CD4-positive, alpha-beta T cell treated with Interferon gamma for 1 hour (primary cell): ENCODE measurements around the gene DNM3.

Experiments used
- DNase-seq: peaks from one replicate; pipeline ENCODE4 v3.0.0-alpha.2; 2020

DNM3 gene

DNA sequence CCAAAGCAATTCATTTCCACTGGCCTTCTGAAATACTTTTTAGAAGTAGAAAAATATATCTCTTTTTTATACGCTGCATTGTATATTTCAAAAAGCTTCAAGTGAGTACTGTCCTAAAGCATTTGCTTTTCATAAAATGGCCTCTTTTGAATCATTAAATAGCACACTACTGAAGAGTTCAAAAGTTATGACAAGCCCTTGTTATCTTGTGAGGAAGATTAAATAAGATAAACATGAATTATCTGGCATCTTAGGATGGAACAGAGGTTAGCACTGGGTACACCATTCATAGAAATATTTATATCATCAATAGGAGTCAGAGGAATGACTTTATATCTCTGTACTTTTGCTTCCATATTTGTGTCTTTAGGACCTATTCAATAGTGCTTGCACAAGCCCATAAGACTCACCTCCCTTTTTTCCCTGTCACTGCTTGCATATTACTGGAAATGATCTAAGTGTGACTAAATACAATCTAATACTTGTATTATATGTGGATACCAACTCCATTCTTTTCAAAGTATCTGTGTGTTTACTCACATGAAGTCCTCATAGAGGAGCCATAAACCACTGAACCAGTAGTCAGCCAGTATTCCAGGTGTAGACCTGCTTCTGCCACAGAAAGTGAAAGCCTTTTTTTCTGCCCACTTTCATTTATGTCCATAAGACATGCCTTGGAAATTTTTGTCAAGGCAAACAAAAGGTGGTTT, 305.0 kb downstream of the DNM3 start:
- DNase-seq: no peak

DNA sequence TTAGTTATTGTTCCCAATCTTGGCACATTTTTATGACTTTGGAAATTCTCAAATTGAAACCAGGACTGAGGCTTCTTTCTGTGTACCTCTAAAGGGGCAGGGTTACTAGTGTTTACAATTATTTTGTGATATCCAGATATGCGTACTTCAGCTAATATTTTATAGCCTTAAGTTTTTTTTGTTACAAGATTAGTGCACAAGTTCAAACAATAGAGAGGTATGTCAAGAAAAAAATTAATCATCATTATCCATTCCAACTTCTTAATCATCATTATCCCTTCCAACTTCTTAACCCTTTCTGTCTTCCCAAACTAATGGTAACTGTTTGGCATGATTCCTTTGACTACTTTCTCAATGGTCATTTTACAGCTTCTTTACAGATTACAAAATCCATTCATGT, 306.2 kb downstream of the DNM3 start:
- no peak for DNase-seq

DNA sequence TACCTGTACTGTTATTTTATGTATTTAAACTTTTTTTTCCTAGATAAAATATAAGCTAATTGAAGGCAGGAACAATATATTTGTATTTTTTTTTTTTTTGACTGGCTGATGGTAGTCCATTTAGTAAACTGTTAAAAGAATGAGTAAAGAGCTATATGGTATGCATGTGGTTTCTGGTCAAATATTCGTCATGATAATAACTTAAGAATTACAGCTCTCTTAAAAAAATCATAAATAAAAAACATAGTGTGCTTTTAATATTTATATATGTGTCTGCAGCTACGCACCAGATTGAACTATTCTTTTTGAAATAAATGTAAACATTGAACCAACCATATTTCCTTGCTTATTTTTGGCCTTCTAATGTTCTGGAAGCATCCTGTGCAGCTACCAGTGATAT, 306.9 kb downstream of the DNM3 start:
- DNase-seq: no peak

DNA sequence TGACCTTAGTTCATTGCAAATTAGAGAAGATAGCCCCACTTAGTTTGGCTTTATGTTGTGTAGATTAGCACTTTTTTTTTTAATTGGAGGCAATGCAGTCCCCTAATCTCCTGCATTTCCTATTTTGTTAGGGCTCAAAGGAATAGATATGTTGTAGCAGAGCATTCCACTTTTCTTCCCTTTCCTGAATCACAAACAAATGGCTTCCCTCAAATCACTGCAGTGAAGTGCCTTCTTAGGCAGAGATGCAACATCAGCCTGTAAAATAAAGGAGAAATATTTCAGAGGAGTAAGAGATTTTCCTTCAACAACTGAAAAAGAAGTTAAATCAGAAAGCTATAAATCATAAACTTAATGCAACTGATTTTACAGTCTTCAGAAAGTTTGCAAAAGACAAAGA, 307.4 kb downstream of the DNM3 start:
- DNase-seq: no peak

DNA sequence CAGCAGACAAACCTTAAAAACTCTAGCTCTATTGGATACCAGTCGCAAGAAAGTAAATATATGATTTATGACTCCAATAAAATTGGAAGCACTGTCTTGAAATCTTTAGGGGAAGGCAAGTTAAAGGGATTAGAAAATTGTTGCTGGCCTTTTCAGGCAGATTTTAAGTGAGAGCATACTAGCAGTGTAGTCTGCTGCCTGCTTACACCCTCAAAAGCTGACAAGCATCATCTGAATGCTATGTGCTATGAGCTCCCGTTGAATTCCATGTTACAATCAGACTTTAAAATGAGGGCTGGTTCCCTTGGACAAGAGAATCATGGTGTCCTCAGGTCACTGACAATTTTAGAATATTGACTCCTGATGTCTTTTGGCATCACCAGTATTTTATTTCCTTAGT, 308.0 kb downstream of the DNM3 start:
- DNase-seq: no peak

DNA sequence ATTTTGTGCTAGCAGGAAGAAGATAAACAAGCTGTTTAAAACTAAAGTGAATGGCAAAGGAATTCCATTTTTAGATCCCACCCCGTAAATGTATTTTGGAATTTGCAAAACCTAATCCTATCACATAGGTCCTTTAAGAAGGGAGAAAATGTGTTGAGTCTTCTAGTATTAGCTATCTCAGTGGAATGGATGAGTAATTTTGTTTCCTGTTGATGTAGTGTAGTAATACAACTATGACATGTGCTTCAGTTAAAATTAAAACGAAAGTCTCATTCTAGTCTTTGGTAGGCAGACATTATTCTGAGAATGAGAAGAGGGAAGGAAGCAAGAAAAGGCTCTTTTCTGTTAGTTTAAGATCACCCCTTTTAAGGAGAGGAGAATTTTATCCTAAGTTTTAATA, 313.3 kb downstream of the DNM3 start:
- DNase-seq: no peak

DNA sequence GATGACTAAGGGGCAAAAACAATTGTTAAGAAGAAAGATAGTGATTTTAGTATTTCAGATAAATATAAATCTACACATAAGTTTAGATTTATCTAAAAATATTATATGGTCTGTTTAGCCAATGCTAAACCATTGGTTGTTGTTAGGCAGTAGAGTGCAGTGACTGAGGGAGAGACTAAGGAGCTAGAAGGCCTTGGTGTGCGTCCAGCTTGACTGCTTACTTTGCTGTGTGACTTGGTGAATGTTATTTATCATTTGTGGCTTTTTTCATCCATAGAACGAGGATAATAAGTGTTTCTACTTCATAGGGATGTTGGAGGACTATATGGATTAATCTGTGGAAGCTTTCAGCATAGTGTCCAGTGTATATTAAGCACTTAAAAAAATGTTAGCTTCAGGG, 314.5 kb downstream of the DNM3 start:
- no peak for DNase-seq

DNA sequence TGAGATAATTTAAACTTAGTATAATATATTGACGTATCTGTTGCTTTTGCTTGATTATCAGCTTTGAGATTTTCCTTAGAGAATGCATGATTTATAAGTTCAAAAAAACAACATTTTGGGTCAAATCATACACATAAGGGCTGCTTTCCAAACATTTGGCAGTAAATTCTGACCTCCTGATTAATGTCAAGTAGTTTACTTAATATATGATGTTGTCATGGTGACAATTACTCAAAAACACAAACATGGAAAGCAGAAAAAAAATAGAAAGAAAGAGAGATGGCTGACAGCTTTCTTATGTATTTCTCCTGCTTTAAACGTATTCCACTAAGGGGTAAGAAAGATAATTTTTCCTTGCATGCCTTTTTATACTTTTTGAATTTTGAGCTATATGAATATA, 320.9 kb downstream of the DNM3 start:
- DNase-seq: no peak

DNA sequence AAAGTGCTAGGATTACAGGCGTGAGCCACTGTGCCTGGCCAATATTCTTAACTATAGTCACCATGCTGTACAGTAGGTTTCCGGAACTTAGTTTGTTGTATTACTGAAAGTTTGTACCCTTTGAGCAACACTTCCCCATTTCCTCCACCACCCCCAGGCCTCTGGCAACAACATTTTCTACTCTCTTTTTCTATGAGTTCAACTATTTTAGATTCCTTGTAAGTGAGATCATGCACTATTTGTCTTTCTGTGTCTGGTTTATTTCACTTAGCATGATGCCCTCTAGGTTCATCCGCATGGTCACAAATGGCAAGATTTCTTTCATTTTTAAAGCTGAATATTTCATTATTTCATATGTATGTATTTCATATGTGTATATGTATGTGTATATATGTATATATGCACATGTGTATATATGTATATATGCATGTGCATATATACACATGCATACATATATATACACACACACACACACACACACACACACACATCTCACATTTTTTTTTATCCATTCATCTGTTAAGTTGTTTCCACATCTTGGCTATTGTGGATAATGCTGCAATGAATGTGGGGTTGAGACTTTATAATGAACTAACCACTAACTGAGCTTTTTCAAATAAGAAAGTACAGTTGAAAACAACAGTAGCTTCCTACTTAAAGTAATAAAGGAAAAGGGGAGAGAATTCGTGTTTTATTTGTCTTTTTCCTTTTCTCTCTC, 322.4 kb downstream of the DNM3 start:
- no peak for DNase-seq

DNA sequence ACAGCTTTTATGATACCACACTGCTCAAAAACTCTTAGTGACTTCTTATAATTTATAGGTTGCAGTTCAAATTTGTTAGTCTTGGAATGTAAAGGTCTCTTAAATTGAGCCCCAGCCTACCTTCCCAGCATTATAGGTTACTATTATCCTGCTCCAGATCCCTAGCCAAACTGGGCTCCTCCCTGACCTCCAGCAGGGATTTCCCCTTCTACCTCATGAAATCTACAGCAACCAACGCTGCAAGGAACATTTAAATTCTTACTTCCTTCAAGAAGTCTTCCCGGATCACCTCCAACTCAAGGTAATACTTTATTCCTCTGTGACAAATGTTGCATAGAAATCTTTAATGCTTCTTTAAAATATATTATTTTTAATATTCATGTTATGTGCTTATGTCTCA, 324.1 kb downstream of the DNM3 start:
- DNase-seq: no peak

DNA sequence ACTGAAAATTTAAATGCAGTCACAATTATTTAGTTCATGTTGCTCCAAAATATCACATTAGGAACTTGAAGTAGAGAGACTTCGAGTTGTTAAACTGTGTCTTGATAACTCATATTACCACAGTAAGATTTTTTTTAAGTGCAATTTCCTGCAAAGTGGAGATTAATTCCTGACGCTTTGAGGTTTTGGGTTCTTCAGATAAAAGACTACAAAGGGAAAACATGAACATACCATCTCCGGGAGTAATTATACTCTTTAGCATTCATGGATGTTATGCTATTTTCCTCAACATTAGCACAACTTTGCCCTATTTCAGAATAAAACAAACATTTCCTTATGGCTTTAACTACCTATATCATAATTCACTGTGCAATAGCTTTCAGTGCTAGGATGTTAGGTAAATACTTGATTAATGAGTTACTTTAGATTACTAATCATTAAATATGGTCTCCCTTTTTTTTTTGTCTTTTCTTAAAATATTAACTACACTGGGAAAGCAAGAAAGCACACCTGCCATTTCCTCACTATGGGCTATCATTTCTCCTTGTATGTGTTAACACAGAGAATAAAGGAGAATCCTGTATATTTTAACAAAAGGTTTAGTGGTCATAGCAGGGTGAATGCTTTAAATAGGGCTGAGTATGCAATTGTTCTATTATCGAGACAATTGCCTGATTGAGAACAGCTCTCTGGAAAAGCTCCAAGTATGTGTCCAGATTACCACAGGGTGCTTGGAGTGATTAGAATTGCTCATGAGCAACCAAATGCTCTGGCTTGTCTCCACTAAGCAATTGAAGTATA, 326.7 kb downstream of the DNM3 start:
- no peak for DNase-seq

DNA sequence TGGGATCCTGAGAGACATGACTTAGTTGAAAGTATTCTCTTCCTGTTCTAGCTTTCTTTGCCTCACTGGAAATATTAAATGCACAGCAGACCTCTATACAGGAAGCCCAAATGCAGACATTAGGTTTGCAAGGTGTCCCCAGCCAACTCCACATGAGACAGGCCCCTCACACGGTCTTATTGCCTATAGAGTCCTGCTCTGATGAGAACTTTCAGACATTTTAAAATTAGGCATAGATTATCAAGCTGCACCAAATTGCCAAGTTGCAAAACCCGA, 327.2 kb downstream of the DNM3 start:
- DNase-seq: no peak

DNA sequence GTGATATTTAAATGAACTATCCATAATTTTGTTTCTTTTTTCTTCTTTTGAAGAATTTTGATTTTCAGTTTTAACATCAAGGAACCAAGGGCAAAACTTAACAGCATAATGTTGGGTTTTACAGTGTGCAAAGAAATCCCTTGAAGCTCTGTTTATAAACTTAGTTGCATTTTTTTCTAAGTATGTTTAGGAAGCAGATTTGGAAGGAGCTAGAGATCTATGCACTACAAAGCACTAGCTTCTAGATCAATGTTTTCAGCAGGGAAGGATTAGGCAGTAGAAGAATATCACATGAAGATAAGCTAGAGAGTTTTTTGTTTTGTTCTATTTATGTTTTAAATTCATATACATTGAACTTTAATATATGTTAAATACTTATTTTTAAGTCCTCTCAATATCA, 328.5 kb downstream of the DNM3 start:
- DNase-seq: no peak

DNA sequence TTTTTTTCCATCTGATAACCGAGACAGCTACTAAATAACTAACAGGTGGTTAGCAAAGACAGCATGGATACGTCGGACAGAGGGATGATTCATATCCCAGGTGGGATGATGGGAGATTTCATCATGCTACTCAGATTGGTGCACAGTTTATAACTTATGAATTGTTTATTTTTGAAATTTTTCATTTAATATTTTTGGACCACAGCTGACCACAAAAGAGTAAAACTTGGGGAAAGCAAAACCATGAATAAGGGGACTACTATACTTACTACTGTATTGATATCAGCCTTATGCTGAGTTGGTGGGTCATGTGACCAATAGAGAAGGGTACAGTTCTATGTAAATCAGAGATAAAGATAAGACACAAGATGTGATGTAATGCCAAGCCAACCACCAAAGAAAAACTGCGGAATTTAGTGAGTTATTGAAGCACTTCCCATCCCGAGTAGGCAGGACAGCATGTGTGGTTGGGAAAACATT, 331.1 kb downstream of the DNM3 start:
- no peak for DNase-seq

DNA sequence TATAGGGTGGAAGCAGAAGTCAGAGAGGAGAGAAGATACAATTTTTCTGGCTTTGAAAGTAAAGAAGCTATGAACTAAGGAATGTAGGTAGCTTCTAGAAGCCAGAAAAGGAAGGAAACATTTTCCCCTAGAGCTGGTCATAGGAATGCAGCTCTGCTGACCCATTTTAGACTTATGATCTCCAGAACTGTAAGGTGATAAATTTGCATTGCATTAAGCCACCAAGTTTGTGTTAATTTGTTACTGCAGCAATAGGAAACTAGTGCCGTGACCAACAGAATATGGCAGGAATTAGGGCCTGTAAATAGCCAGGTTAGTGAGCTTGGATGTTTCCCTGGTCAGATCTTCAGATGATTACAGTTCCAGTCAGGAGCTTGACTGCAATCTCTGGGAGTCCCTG, 334.9 kb downstream of the DNM3 start:
- DNase-seq: no peak

DNA sequence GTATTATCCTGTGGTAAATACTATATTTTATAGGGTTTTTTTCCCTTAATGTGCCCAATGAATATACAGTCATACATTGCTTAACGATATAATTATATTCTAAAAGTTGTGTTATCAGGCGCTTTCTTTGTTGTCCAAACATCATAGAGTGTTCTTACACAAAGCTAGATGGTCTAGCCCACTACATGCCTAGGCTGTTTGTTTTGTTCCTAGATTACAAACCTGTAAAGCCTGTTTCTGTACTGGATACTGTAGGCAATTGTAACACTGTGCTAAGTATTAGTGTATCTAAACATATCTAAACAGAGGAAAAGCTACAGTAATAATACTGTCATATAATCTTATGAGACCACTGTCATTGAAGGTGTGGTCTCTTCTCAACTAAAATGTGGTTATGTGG, 336.6 kb downstream of the DNM3 start:
- no peak for DNase-seq

DNA sequence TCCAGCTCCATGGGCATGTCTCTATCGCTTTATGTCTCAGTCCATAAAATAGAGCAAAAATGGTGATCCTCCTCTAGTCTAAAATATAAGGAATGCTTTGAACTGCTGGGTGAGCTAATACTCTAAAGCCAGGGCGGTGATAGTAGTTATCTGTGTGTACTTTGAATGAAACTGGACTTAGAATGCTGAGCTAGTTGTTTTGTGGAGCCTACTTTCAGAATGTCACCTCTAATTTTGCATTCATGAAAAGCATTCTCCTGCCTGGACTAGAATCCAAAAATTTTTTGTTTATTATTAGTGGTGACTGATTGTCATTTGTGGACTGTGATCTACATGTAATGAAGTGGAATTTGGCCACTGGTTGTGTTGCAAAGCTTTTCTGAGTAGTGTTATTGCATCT, 337.6 kb downstream of the DNM3 start:
- no peak for DNase-seq

DNA sequence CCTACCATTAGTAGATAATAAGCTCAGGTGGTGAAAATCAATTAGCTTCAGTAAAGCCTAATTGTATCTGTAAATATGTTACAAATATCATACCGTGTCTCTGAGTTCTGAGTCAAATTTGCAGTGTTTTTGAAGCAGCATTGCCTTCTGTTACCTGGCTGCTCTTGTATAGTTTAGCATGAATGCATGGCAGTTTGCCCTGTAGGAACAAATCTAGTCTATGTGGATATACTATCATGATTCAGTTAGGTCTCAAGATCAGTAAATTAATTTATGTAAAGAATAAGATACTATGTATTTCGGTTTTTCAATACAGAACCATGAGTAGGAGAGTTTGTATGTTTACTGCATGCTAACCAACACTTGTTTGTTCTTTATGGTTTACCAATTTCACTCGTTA, 338.6 kb downstream of the DNM3 start:
- no peak for DNase-seq

DNA sequence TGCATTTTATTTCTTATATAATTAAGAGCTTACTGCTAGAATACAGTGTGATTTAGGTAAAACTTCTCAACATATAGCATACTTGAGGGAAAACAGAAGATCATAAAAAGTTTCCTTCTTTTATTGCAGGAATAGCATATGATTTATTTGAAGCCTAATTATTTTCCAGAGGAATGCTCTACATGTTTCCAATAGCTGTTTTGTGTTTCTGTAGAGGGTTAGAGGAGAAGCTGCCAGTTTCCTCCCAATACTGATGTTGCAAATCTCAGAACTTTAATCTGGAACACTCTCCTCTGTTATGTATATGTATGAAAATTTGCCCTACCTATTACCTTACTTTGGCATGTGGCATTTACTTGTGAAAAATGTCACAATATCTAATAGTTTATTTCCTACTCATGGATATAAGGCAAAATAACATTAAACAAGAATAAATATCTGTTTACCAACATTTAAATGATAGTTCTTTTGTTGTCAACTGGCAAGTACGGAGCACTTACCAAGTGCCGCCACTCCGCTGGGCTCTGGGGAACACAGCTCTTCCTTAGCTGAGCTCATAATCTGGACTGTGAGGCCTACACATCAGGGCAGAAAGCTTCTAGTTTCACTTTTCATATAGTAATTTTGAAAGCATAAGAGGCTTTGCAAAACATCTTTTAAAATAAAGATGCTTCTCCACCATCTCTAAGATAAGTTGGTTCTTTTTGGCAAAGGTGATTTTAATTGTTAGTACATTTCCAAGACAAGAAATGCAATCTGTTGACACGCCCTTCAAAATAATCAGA, 339.4 kb downstream of the DNM3 start:
- peak; percentile 36 for DNase-seq

DNA sequence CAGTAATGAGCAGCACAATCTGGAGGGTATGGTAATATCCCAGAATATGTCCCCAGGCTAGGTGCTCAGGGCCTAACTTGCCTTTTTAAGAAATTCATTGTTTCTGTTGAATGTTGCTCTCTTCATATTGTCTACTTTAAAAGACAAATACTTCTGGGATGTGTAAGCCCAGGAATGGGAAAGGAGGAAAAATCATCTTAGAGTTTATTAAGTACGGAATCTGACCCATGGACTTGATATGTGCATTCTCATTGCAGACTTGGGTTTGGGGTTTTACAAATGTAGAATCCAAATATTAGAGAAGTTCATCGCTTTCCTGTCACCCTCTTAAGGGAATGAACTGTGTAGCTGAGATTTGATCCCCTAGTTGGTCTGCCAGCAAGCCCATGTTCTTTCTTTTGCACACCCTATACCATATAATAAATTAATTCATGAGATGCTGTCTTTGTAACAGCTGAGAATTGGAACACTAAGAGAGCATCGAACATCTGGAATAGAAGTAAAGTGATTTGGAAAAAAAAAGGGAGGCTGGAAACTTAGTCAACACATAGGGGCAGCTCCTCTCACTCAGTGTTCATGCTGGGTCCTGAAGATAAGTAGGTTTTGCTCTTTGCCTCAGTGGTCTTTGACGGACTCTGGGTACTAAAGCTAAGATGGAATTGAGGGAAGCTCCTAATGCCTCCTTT, 343.4 kb downstream of the DNM3 start:
- no peak for DNase-seq

DNA sequence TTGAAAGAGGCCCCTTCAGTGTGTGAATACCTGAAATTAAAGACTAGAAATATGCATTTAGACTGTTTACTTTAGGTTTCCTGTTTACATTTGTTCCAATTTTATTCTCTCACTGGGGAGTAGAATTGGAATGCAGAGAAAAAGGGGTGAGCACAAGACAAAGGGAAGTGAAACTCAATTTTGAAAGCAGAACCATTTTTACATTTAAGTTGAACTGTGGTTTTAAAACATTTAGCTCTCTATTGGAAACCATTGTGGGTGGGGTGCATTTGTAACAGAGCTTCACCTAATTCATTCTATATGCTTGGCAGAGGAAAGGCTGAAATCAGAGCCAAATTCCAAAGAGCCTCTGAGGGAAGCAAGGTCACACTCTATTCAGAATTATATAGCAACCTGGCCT, 343.9 kb downstream of the DNM3 start:
- no peak for DNase-seq

DNA sequence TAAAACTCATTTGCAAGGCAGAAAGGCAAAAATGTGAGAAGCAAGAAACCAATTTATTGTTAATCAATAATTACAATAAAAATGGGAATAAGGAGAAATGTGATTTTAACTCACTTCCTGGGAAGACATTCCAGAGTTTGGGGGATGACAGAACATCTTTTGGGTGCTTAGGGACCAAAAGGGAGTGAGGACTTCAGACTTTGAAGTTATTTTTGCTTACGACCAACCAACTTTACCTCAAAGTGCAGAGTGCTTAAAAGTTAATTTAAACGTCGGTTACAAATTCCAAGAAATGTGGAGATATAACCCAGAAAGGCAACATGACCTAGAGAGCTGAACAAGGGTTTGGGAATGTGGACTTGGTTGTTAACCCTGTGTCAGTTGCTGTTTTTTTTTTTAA, 344.7 kb downstream of the DNM3 start:
- DNase-seq: no peak

DNA sequence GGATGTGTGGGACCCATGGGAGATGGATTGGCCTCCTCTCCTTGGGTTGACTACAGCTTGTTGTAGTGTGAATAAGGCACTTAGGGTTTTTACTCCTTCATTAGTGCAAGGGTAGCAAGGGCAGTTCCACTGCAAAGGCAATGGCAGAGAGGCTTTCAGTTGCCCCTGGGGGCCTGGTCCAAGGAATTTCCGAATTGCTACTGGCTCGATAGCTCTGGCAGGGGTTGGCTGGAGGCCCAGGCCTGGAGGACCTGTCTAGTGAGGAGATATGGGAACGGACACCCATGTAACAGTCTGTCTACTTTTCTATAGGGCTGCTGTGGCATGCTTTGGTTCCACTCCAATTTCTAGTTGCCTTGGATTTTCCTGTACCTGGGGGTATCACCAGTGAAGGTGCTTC, 360.3 kb downstream of the DNM3 start:
- no peak for DNase-seq
